GM21360 (cell line): Measurements from ENCODE around the gene SUDS3.
"Not testable (repeated sequence)": the region's sequence is repeated elsewhere in the genome, so short reads cannot be mapped to it uniquely, and the experiment has no call there.

Experiments
- ATAC-seq: cut with Tn5 transposase; IDR thresholded peaks from one replicate; pipeline ENCODE4 v1.9.1; 2021; ENCODE audit warnings: mild to moderate bottlenecking, moderate library complexity; ENCODE audit not compliant: unreplicated experiment

SUDS3 gene

DNA sequence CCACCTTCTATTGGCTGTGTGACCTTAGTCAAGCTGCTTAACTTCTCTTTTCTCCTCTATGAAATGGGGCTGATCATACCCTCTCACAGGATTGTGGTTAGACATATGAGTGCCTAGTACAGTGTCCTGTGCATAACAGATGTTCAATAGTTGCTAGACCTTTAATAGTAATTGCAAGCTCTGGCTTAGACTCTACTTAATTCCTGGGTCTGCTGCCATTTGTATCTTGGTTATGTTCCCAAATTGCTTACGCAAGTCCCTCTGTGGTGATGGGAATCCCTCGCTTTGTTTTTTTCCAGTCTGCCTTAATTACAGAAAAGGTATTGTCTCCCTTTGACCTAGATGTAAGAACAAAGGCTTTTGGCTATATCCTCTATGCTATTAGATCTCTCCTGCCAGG, 15.1 kb downstream of the SUDS3 start:
- no peak for ATAC-seq

DNA sequence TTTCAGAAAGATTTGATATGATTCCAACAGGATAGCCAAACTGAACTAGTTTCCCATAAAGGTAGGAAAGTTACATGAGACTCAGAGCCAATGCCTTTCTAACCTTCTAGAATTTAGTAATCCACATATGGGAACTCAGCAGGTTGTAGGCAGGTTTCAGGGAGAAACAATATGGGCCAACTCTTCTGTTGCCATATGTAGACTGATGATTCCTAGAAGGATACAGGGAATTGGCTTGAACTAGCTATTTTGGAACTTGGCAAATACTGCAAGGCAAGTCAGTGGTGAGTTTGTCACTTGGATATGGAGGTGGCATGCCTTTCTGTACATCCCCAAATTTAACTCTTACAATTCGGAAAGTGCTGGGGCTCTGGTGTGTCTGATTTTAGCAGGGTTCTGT, 15.5 kb downstream of the SUDS3 start:
- ATAC-seq, result no peak

DNA sequence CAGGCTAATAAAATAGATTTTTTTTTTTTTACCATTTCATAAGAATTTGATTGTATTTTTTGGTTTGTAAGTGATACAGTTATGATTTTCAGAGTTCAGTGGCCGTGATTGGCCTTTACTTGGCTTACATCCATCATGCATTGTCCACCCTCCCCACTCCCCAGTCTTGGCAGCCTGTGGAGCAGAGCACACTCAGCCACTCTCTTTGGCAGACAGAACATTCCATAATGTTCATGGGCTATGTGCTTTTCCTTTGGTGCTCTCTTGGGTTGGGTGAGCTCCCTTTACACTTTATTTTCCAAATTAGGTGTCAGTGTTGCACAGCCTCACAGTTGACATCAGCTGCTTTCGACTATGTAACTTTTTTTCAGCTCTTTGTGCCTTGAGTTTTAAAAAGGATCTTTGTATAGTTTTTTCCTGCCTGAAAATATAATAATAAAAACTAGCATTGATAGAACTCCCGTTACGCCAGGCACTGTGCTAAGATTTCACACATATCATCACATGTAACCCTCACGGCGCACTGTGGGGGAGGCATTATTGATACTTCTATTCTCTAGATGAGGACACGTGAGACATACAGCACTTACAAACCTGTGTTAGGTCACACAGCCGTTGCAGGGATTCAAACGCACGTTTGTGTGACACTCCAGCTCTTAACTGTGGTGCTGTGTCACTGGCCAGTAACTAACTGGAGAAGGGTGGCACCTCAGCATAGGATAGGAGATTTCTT, 21.5 kb downstream of the SUDS3 start:
- no peak for ATAC-seq

DNA sequence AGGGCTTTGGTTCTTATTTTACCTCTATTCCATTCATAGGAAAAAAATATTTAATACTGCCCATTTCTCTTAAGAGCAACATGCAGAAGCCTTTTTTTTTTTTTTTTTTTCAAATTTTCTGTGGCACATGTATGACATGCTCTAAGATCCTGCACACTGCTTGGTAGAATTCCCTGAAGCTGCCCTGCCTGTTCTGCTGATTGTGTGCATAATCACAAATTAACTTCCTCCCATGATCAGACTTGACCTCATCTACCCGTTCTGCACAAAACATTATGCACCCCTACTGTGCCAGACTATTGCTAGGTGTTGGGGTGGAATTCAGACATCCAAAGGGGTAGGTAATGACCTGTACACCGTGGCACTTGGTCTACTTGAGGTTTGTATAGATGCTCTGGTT, 22.2 kb downstream of the SUDS3 start:
- no peak for ATAC-seq

DNA sequence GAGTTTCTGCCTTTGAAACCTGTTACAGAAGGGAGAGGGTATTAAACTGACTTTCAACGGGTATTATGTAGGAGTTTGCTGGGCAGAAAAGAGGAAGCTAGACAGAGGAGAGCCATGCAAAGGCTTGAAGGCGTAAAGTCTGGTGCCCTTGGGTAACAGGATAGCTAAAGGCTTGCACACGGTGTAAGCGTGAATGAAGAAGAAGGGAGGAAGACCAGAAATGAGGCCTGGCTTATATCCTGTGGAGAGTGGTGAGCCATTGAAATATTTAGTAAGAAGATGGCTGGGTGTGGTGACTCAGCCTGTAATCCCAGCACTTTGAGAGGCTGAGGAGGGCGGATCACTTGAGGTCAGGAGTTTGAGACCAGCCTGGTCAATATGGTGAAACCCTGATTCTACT, 22.6 kb downstream of the SUDS3 start:
- ATAC-seq, result no peak

GRCh38 chr12:118402251-118402650, 25.9 kb downstream of the SUDS3 start:
- ATAC-seq, result no peak

DNA sequence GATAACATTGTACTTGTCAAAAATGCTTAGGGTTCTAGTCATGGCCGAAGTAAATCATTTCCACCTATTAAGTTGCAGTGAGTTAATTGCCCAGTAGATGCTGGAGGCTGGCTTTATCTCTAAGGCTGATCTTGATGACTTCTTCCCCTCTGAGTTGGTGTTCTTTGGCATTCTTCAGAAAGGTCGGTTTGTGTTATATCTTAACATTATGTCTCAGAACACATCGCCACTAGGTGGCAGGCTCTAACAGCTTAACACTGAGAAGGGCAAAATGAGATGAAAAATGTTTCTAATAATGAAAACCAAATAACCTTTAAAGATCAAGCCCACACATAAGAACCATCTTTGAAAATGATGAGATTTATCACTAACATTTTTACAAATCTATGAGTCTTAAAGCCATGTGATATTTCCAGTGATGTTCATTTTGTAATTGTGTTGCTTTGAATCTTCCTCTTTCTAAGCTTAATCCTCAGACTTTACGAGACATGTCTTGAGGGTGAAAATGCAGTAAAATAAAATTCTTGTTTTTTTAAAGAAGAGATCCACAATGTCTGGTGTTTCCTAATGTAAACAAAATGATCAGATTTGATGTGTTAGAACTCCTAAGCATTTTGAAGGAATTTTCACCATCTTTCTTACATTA, 28.6 kb downstream of the SUDS3 start:
- no peak for ATAC-seq

DNA sequence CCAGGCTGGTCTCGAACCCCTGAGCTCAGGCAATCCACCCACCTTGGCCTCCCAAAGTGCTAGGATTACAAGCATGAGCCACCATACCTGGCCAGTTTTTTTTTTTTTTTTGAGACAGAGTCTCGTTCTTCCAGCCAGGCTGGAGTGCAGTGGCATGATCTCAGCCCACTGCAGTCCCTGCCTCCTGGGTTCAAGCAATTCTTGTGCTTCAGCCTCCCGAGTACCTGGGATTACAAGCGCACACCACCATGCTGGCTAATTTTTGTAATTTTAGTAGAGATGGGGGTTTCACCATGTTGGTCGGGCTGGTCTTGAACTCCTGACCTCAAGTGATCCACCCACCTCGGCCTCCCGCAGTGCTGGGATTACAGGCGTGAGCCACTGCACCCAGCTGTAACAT, 31.9 kb downstream of the SUDS3 start:
- ATAC-seq, result not testable (repeated sequence)

GRCh38 chr12:118409834-118410233, 33.5 kb downstream of the SUDS3 start:
- ATAC-seq, result no peak

DNA sequence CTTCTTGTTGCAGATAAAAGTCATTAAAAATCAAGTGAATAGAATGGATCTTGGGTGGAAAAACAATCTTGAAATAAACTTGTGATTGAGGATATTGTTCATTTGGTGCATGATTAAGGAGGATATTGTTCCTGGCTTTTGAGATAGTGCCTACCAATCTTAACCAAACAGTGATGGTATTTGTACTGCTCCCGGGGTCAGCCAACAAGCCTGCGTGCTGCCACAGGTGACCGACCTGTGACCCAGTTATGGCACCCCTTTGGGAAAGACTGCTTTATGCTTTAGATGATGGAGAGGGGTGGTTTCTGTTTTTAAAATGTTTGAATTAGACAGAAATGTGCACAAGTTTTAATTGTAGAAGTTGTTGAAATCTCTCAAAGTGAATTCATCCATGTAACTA, 41.6 kb downstream of the SUDS3 start:
- no peak for ATAC-seq

- no peak for ATAC-seq
Observed at GRCh38 chr12:118418385-118419057, 42.2 kb downstream of the SUDS3 start.

GRCh38 chr12:118420673-118421072, 44.3 kb downstream of the SUDS3 start:
- no peak for ATAC-seq

- ATAC-seq, result no peak
Observed at GRCh38 chr12:118424884-118425283, 48.5 kb downstream of the SUDS3 start.

- ATAC-seq, result no peak
Observed at GRCh38 chr12:118425364-118425763, 49.0 kb downstream of the SUDS3 start.

GRCh38 chr12:118427819-118428218, 51.5 kb downstream of the SUDS3 start:
- ATAC-seq, result no peak

- no peak for ATAC-seq
Observed at GRCh38 chr12:118428643-118429042, 52.3 kb downstream of the SUDS3 start.

DNA sequence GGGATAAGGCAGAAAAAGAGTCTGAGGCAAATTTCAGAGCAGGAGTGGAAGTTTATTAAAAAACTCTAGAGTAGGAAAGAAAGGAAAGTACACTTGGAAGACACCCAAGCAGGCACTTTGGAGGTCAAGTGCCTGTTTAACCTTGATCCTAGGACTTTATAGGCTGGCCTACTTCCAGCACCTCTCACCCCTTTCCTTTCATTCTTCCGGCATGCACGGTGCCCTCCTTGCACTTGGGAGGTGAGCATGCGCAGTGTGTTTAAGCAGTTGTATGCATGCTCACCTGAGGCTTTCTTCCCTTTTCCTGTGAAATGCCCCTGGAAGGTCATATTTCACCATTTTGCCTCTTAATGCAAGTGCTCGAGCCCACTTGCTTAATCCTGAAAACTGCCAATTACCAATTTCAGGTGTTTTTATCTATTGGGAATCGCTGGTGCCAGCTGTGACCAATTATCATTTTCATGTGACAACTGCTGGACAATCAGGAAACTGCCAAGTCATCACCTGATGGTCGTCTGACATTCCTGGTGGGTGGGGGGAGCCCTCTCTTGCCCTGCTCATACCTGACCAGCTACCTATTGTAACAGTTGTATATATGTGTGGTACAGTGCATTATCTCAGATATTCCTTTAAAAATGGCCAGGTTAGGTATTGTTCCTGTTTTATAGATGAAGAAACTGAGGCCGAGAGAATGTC, 53.5 kb downstream of the SUDS3 start:
- ATAC-seq, result no peak

GRCh38 chr12:118430516-118430915, 54.2 kb downstream of the SUDS3 start:
- no peak for ATAC-seq

DNA sequence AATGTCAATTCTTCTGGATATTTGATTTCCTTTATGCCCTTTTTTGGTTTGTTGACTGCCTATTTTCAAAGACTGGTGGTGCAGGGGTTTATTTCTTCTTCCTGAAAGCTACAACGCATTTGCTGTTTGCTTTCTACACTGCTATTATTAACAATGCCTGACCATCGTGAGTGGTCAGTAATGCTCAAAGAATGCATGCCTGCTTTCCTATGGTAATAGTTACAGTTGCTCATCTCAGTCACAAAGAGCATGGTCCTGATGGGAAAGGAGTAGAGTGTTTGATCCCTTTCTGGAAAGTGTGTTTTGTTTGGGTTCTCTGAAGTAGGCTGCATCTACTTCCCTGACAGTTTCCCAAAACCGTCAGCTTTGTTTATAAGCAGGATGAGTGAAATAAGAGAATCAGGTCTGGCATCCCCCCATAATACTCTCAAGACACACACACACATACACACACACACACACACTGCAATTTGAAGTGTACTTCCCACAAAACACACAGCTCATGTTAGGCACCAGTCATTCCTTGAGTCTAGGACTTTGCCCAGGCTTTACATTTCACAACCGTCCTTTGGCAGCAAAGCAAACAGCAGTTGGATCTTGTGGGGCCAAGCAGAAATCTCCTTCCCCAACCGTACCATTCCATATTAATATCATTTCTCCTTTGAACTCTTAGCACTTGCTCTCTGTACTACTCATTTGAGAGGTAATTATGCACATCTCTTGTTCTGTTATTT, 56.6 kb downstream of the SUDS3 start:
- ATAC-seq, result no peak

DNA sequence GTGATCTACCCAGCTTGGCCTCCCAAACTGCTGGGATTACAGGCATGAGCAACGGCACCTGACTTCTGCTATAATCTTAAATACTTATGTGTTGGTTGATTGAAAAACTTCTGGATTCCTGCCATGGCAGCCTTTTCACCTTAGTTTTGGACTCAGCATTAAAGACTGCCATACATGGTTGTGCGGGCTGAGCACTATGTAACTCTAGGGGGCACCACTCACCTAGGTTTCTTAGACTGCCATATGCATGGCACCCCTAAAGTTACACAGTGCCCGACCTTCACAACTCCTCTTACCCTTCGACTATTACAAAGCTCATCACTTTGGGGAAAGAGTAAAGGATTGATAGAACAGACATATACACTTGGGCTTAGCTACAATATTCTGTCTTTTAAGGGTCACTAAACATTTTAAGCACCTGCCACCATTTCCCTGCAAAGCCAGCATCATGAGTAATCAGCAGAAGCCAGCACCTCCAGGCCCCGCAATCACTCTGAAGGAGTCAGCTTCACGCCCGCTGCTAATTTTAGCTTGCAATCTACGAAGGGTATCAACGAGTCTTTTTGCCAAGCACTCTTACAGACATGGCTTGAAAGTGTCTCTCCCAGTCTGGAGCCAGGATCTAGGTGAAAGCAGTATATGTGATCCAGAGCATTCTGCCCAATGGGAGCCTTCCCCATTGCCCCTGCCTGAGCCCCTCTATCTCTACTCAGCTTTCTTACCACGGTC, 59.8 kb downstream of the SUDS3 start:
- ATAC-seq, result no peak
